Left cardiac atrium (tissue), 4 donors: ENCODE results near the gene NLRP6. TPM values are rescaled to one million over a fixed set of nuclear protein-coding genes. Genes with fewer than 3 reads are reported as not detected.
A peak's percentile ranks its signal among the peaks of the same experiment; 100 is the strongest.
"Not testable (repeated sequence)": the region's sequence is repeated elsewhere in the genome, so short reads cannot be mapped to it uniquely, and the experiment has no call there.

ENCODE experiments used
- ATAC-seq, 2 donors: fragments of 200-7000 bp; cut with Tn5 transposase; one replicate each; pipeline ENCODE4 v1.9.1; 2020; ENCODE audit warnings: mild to moderate bottlenecking in 2 of 2, moderate library complexity in 2 of 2
- DNase-seq: peaks from one replicate; pipeline ENCODE4 v3.0.0-alpha.2; 2020
- intact Hi-C, 2 donors: fragments of 100-400 bp; cut with DNase I; formaldehyde crosslinking; loops; one replicate each; pipeline versions ENCODE4 v1.14.1 to v1.15.1; 2022 to 2023
- total RNA-seq, 2 donors: library from RNA; stranded (reverse); fragmentation: NEBNext Ultra II Directional; extraction: Animal tissue kit (Norgen Biotek cat#: 25700); gene quantifications; one replicate each; pipeline ENCODE4 v1.2.1, GENCODE V29; 2021
- donor health status: DM: no; HTN: yes; CAD: no.
- donor health status: DM: no; HTN: yes; CAD: no; lungs with severe emphysema.
- donor health status: DM: yes; HTN: yes; CAD: no.
- donor health status: Dilated cardiomyopathy.

NLRP6 gene
- total RNA-seq, 2 donors from 2014 or later, result 0.16 to 0.62 TPM

DNA sequence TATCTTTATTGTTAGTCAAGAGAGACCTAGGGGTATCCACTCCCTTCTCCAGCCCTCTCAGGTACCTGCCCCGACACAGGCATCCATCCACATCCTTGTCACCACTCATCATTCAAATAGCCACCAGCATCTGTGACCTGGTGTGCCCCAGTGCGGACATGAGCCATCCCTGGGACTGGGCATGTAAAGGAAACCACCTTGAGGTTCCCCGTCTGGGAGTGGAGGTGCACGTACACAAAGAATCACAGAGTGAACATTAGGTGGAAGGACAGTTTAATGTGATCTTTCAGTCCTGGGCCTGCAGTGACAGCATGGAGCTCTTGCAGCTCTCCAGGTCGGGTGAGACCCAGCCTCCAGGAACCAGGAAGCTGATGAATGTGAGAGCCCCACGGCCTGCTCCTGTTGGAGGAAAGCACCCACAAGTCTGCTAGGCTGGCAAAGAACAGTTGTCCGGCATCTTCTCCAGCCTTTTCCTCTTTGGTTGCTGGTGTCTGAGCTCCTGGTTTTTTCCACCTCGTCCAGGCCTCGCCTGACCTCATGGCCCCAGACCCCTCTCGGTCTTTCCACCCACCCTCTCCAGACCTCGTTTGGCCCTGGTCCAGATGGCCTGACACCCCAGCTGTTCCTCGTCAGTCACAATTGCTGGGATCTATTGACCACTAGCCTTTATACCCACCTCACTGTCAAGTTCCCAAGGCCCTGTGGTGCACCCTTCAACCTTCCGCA, 24.9 kb upstream of the NLRP6 start:
- no peak for DNase-seq
- intact Hi-C loops, result loop anchor here in 1 of 2 donors (5.0 to 10.0 kb wide), 2 partner anchors 104 to 141 kb away; partner anchors contain the start of gene PKP3
- no peak for ATAC-seq

GRCh38 chr11:253886-254270, 24.3 kb upstream of the NLRP6 start:
- intact Hi-C loops, result loop anchor here in 1 of 2 donors (5.0 to 10.0 kb wide), 2 partner anchors 103 to 141 kb away; partner anchors contain the start of gene PKP3
- no peak for ATAC-seq

DNA sequence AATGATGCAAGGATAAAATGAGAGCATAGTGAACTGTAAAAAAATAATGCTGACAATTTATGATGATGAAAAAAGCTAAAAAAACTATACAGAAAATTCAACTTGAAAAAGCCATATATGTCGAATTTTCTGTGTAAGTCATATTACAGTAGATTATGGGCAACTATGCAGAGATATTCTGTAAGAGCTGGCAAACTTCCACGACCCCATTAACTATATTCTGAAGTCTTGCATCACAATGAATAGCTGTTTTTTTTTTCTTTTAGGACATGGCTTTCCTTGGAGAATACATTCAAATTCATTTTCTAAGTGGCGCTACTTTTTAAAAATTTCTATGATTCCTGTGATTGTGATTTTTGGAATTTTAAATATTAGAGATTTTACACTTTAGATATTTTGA, 23.0 kb upstream of the NLRP6 start:
- intact Hi-C loops, result loop anchor here in 1 of 2 donors (10.0 kb wide), 1 partner anchor 140 kb away; the partner anchor contains the start of gene PKP3
- DNase-seq, result no peak
- no peak for ATAC-seq

More at GRCh38 chr11:253886-254270, 24.3 kb upstream of the NLRP6 start:
- DNase-seq, result no peak

DNA sequence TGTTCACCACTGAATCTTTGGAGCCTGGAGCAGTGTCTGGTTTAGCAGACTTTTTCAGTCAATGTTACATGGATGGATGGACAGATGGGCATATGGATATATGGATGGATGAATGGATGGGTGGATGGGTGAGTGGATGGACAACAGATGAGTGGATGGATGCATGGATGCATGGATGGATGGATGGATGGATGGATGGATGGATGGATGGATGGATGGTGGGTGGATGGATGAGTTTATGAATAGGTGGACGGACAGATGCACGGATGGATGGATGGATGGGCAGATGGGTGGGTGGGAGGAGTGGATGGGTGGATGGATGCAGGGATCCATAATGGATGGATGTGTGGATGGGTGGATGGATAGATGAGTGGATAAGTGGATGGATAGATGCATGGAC, 22.4 kb upstream of the NLRP6 start:
- intact Hi-C loops, result loop anchor here in 1 of 2 donors (10.0 kb wide), 1 partner anchor 139 kb away; the partner anchor contains the start of gene PKP3
- no peak for DNase-seq
- ATAC-seq, result no peak

GRCh38 chr11:256952-257737, 21.1 kb upstream of the NLRP6 start:
- DNase-seq (no peak), ATAC-seq (no peak)
- intact Hi-C loops, result loop anchor here in 1 of 2 donors (10.0 kb wide), 1 partner anchor 138 kb away; the partner anchor contains the start of gene PKP3

DNA sequence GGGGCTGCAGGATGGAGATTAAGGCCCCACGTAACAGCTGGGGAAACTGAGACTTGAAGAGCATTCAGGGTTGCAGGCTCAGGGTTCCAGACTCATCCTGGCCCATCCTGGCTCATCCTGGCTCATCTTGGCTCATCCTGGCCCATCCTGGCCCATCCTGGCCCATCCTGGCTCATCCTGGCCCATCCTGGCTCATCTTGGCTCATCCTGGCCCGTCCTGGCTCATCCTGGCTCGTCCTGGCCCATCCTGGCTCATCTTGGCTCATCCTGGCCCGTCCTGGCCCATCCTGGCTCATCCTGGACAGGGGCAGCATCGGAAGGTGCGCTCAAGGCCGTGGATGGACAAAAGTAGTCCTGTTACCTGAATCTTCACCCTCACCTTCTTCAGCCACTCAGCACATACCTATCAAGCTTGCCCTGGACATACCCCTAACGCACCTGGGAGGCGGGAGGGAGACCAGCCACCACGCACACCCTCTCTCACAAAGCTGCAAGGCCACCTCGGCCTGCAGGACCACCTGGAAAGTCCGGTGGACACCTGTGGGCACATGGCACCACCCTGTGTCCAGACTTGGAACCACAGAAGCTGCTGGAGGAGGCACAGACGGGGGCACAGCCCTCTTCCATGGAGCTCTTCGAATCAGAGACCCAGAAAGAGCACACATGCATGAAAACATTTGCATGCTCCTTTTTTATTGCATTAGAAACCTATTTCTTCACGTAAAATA, 20.3 kb upstream of the NLRP6 start:
- intact Hi-C loops, result loop anchor here in 1 of 2 donors (10.0 kb wide), 1 partner anchor 137 kb away; the partner anchor contains the start of gene PKP3
- no peak for ATAC-seq
- DNase-seq, result no peak

DNA sequence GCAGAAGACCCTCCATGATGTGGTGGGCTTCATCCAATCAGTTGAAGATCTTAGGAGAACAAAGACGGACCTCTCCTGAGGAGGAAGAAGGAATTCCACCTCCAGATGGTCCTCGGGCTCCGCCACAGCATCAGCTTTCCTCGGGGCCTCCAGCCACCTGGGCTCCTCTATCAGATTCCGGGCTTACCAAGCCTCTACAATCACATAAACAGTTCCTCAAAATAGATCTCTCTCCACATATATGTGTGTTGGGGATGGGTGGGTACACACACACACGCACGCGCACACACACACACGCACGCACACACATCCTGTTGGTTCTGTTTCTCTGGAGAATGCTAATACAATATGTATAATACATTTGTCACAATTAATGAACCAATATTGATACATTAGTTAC, 18.8 kb upstream of the NLRP6 start:
- no peak for ATAC-seq
- intact Hi-C loops, result loop anchor here in 1 of 2 donors (10.0 kb wide), 1 partner anchor 135 kb away; the partner anchor contains the start of gene PKP3
- no peak for DNase-seq

GRCh38 chr11:261624-262023, 16.6 kb upstream of the NLRP6 start:
- DNase-seq (no peak), ATAC-seq (no peak)
- intact Hi-C loops, result no loop called here

DNA sequence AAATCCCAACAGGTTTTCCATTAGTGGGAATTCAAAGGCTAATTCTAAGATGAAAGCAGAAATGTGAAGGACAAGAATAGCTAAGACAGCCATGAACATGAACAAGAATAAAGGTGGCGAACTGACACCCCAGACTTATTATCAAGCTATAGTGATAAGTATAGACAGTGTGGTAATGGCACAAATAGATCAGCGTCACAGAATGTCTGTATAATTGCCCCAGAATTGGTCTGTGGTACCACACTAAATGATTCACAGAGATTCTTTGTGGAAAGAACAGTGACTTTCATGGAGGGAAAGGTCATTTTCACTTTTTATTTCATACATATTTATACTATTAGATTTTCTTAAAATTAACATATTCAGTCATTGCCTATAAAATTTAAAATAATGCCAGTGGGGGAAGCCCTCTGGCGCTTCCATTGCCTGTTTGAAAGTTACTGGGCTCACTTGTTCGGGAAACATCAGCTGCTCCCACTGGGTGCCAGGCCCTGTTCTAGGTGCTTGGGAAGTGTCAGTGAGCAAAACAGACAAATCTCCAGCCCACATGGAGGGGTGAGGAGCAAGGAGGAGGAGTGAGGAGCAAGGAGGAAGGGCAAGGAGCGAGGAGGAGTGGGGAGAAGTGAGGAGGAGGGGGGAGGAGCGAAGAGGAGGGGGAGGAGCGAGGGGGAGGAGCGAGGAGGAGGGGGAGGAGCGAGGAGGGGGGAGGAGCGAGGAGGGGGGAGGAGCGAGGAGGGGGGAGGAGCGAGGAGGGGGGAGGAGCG, 11.3 kb upstream of the NLRP6 start:
- no peak for DNase-seq
- peak in 1 of 2 donors; percentile 8 for ATAC-seq
- intact Hi-C loops, result no loop called here

GRCh38 chr11:267491-267994, 10.7 kb upstream of the NLRP6 start:
- ATAC-seq (peak; percentile 49 to 52), DNase-seq (peak; percentile 47)
- intact Hi-C loops, result no loop called here

DNA sequence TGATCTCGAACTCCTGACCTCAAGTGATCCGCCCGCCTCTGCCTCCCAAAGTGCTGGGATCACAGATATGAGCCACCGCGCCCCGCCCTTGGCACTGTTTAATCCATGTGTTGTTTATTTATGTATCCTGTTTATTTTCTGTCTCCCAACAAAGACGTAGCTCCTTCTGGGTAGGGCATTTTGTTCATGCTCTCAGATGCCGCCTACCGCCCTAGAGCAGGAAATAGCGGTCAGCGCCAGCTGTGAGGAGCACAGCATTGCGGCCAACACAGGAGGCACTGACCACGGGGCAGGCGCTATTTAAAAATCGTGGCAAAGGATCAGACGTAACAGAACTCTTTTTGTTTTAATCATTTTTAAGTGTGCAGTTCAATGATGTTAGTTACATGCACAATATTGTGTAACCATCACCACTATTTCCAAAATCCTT, 9.5 kb upstream of the NLRP6 start:
- ATAC-seq, result peak; percentile 77
- intact Hi-C loops, DNase-seq: not testable (repeated sequence)

GRCh38 chr11:269146-269890, 8.9 kb upstream of the NLRP6 start:
- intact Hi-C loops, result no loop called here
- DNase-seq (no peak), ATAC-seq (peak; percentile 46 to 50)

GRCh38 chr11:270451-271318, 7.5 kb upstream of the NLRP6 start:
- ATAC-seq, result no peak
- DNase-seq, result no peak
- intact Hi-C loops, result no loop called here

DNA sequence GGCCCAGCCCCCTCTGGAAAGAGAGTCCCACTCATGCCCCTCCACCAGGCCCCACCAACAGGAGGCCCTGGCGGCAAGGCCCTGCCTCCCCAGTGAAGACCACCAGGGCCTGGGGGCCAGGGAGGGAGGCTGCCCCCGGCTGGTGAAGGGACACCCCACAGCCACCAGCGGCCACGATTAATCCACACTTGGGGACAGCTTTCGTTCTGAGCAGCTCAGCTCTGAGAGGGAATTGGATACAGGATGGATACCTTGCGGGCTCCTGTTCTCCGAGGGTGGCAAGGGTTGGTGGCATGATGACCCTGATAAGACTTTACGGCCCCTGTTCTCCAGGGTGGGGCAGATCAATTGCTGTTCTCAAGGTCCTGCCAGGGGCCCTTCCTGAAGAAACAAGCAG, 6.9 kb upstream of the NLRP6 start:
- intact Hi-C loops, result no loop called here
- ATAC-seq, result no peak
- no peak for DNase-seq

GRCh38 chr11:272195-272930, 5.8 kb upstream of the NLRP6 start:
- ATAC-seq (no peak), DNase-seq (no peak)
- intact Hi-C loops, result no loop called here

- ATAC-seq, result no peak
- no peak for DNase-seq
- intact Hi-C loops, result no loop called here
These were observed 5.3 kb upstream of the NLRP6 start for GRCh38 chr11:272931-273198.
